ENCODE measurements around the gene GPR162.

Gene GPR162, protein sequence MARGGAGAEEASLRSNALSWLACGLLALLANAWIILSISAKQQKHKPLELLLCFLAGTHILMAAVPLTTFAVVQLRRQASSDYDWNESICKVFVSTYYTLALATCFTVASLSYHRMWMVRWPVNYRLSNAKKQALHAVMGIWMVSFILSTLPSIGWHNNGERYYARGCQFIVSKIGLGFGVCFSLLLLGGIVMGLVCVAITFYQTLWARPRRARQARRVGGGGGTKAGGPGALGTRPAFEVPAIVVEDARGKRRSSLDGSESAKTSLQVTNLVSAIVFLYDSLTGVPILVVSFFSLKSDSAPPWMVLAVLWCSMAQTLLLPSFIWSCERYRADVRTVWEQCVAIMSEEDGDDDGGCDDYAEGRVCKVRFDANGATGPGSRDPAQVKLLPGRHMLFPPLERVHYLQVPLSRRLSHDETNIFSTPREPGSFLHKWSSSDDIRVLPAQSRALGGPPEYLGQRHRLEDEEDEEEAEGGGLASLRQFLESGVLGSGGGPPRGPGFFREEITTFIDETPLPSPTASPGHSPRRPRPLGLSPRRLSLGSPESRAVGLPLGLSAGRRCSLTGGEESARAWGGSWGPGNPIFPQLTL

DNA sequence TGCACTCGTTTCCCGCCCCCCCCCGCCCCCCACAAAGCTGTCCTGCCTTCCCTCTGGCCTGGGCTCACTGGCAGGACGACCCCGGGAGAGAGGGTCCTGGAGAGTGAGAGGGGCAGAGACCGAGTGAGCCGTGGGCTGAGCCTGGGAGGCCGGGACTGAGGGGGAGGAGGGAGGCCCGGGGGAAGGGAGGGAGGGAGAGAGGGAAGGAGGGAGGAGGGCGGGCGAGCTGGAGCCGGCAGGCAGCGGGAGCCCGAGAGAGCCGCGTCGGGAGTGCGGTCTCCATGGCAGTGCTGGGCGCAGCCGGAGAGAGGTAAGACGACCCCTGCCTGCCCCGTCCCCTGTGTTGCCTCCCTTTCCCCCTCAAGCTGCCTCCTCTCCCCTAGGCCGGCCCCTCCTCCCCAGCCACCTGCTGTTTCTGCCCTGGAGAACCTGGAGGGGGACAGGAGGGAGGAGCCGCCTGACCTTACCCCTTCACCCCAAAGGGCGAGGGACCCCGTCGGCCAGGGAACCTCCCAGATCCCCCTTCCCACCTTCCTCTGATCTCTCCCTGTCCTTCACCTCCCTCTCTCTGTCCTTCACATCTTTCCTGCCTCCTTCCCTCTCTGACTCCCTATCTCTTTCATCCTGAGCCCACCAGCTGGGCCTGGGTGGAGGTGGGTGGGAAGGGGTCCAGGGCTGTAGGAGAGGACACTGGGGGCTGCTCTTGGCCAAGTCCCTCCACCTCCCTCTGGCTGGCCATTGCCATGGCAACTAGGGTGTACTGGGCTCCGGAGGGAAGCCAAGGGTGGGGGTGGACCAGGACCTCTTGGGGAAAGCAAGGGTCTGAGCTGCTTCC lies at the start of gene GPR162:
Gene GPR162 (plus strand): TSS at position 231 of the 835 bp plus-strand sequence. CDS start 2,078 bp downstream, outside the sequence.
- DNase-seq (ENCODE audit: low read depth), result no peak

DNA sequence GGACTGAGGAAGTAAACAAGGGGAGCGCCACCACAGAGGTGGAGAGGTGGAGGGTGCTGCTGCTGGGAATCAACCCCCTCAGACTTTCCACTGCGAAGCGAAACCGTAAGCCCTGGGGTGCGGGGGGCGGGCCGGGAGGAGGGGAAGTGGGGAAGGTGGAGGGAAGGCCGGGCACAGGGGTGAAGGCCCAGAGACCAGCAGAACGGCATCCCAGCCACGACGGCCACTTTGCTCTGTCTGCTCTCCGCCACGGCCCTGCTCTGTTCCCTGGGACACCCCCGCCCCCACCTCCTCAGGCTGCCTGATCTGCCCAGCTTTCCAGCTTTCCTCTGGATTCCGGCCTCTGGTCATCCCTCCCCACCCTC lies 49.3 kb upstream of the GPR162 start, which contains the start of gene LAG3:
Gene LAG3 (plus strand): TSS at position 190 of the 365 bp plus-strand sequence. CDS start 333 bp downstream, outside the sequence.
- DNase-seq (ENCODE audit: low read depth), result peak; percentile 53

GRCh38 chr12:6772726-6773589 lies 48.7 kb upstream of the GPR162 start:
- no peak for DNase-seq (ENCODE audit: low read depth)

DNA sequence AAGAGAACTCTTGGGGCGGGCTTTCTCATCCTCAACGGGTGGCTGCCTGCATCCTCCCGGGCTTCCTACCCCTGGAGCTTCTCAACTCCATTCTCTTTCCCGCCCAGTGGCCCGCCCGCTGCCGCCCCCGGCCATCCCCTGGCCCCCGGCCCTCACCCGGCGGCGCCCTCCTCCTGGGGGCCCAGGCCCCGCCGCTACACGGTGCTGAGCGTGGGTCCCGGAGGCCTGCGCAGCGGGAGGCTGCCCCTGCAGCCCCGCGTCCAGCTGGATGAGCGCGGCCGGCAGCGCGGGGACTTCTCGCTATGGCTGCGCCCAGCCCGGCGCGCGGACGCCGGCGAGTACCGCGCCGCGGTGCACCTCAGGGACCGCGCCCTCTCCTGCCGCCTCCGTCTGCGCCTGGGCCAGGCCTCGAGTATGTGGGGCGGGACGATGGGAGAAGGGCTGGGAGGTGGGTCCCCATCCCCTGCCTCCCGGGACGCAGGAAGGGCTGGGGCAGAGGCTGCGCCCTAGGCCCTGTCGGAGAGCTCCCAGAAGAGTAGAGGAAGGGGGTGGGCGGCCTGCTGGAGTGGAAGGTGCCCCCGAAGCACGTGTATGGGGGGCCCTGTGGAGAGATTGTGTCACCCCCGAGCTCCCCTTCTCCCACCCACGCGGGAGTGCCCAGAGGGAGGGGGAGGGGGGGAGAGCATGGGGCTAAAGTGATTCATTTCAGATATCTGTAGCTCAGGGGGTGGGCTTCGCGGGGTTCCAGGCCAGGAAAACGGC lies 47.9 kb upstream of the GPR162 start:
- peak; percentile 70 for DNase-seq (ENCODE audit: low read depth)

DNA sequence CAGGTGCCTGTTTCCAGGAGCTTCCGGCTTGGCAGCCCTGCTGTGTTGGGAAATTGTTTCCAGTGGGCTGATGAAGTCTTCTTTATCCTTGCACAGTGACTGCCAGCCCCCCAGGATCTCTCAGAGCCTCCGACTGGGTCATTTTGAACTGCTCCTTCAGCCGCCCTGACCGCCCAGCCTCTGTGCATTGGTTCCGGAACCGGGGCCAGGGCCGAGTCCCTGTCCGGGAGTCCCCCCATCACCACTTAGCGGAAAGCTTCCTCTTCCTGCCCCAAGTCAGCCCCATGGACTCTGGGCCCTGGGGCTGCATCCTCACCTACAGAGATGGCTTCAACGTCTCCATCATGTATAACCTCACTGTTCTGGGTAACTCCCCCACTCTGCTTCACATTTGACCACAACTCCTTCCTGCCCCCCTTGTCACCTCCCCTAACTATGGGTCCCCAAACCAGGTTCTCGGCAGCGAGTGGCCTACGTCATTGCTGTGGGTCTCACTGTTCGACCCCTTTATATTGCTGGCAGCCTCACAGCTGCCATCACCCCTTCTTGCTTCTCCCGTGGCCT lies 47.0 kb upstream of the GPR162 start:
- DNase-seq (ENCODE audit: low read depth), result peak; percentile 30

DNA sequence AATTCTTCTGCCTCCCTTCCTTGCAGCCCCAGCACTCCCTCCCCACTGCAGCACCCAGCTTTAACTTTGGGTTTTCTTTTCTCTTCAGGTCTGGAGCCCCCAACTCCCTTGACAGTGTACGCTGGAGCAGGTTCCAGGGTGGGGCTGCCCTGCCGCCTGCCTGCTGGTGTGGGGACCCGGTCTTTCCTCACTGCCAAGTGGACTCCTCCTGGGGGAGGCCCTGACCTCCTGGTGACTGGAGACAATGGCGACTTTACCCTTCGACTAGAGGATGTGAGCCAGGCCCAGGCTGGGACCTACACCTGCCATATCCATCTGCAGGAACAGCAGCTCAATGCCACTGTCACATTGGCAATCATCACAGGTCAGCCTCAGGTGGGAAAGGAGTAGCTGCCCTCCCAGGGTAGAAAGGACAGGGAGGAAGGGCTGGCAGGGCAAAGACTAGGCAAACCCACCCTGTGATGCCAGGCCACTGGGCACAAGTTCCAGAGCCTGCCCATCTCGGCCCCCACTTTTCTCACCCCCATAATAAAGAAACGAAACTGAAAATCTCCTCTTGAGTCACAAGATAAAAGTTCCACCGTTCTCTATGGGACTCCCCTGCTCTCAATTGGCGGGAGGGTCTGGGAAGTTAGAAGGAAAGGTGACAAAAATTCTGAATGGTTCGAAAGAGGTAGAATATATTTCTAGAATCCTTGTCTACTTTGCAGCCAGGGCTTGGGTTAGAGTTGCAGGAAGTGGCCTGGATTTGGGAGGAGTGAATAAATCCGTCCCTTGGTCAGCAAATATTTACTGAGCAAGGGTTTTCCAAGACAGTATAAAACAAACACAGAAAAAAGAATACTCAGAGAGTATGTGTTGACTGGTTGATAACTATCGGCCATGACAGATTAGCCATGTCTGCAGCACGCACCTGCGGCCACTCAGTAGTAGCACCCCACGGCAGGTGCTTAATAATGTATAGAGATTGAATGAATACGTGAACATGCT lies 46.1 kb upstream of the GPR162 start:
- DNase-seq (ENCODE audit: low read depth), result no peak

DNA sequence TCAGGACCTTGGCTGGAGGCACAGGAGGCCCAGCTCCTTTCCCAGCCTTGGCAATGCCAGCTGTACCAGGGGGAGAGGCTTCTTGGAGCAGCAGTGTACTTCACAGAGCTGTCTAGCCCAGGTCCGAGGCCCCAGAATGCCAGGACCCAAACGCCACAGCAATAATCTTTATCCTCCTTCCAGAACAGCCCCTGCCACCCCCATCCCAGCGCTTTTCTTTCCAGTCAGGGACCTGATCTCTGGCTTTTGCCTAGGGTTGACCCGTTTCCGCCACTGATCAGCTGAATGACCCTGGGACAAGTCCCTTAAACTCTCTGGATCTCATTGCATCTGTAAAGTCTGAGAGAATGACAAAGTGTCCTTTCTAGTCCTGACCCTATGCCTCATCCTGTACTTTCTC lies 44.2 kb upstream of the GPR162 start:
- DNase-seq (ENCODE audit: low read depth), result no peak

DNA sequence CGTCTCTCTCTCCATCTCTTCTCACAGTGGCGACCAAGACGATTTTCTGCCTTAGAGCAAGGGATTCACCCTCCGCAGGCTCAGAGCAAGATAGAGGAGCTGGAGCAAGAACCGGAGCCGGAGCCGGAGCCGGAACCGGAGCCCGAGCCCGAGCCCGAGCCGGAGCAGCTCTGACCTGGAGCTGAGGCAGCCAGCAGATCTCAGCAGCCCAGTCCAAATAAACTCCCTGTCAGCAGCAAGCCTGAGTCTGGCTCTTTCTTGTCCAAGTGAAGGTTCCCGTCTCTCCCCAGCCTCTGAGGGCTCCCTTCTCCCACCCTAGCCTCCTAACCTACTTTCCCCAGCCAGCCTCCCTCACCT lies 43.4 kb upstream of the GPR162 start:
- no peak for DNase-seq (ENCODE audit: low read depth)

- peak; percentile 69 for DNase-seq (ENCODE audit: low read depth)
Observed at GRCh38 chr12:6778574-6779550, 42.8 kb upstream of the GPR162 start.

DNA sequence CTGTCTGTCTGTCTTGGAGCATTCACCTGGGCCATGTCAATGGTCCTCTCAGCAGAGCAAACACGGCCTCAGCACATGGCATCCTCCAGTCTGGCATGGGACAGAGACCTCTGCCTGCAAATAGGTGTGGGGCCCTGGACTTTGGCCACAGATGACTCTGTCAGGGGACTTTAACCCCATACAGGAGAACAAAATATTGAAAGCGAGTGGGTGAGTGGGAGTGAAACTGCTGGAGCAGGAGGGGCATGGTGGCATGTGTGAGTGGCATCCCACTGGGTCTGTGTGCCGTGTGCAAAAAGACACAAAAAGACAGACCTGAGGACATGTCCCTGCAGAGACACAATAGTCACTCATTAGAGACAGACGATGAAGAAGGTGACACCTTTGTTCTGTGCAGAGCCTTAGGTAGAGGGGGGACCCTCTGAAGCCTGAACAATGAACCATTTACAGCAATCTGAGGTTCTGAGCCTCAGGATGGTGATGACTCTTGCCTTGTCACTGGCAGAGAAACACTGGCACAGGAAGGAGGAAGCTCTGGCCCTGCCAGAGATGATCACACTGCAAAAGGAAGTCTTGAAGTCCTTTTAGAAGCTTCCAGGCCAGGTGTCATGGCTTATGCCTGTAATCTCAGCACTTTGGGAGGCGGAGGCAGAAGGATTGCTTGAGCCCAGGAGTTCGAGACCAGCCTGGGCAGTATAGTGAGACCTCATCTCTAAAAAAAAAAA lies 41.8 kb upstream of the GPR162 start:
- DNase-seq (ENCODE audit: low read depth), result no peak

- DNase-seq (ENCODE audit: low read depth), result no peak
Observed at GRCh38 chr12:6780573-6780972, 41.0 kb upstream of the GPR162 start.

- no peak for DNase-seq (ENCODE audit: low read depth)
Observed at GRCh38 chr12:6782119-6782518, 39.5 kb upstream of the GPR162 start.

DNA sequence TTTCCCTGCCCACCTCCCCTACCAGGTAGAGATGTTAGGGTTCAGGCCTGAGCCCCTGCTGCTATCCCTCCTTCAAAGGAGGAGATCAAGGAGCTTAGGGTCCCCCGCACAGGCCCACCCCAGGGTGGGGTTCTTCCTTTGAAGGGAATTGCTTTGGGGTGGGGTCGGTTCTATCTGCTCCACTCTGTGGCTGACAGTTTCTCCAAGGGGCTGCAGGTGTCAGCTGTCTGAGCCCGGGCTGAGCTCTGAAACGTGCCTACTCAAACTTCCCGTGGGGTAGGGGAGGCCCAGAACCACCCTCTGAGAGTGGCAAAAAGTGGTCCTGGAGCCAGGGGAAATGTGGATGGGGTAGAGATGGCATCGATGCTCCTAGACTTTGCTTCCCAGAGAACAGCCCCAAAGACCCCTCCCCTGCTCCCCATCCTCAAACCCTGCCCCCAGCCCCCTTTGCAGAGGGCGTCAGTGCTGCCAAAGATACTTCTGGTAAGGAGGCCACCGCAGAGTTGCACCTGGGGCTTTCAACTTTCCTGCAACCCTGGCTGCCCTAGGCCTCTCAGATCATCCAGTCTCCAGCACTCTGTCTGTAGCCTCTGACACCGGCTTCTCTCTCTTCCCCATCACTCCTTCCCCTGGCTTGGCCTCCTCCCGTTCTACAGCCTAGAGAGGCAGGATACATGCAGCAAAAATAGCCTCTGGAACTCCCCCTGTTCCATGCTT lies 38.6 kb upstream of the GPR162 start:
- DNase-seq (ENCODE audit: low read depth), result no peak

DNA sequence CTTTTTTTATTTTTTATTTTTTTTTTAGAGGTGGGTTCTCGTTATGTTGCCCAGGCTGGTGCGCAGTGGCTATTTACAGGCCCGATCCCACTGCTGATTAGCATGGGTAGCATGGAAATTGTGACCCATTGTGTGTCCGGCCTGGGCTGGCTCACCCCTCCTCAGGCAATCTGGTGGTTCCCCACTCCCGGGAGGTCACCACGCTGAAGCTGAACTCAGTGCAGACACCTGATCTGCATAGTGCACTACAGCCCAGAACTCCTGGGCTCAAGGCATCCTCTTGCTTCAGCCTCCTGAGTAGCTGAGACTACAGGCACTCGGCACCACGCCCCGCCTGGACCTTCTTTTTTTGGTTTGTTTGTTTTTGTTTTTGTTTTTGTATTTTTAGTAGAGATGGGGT lies 37.8 kb upstream of the GPR162 start:
- no peak for DNase-seq (ENCODE audit: low read depth)

DNA sequence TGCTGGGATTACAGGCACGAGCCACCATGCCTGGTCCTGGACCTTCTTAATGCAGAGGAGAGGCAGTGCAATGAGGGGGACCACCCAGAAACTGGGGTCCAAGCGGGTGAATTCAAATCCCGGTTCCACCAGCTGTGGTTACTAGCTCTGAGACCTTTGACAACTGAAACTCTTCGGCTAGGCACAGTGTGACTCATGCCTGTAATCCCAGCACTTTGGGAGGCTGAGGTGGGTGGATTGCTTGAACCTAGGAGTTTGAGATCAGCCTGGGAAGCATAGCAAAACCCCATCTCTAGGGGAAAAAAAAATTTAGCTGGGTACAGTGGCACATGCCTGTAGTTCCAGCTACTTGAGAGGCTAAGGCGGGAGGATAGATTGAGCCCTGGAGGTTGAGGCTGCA lies 37.3 kb upstream of the GPR162 start:
- DNase-seq (ENCODE audit: low read depth), result no peak

DNA sequence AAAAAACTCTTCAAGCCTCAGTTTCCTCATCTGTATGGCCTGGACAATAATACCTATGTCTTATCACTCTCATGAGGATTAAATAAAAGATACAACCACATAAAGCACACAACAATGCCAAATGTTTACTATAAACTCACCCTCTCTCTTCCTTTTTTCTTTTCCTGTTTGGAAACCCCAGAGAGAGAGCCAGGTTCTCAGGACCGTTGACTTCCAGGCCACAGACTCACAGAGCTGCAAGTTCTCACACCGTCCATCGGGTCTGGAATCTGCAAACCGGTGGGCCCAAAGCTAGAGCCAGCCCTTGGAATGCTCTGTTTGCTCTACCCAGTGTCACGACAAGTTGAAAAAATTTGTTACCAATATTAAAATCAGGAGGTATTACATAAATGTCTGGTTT lies 36.9 kb upstream of the GPR162 start:
- DNase-seq (ENCODE audit: low read depth), result no peak
